ENCODE results near the gene WNT2.
"Not testable (repeated sequence)": the region's sequence is repeated elsewhere in the genome, so short reads cannot be mapped to it uniquely, and the experiment has no call there.

WNT2 gene

DNA sequence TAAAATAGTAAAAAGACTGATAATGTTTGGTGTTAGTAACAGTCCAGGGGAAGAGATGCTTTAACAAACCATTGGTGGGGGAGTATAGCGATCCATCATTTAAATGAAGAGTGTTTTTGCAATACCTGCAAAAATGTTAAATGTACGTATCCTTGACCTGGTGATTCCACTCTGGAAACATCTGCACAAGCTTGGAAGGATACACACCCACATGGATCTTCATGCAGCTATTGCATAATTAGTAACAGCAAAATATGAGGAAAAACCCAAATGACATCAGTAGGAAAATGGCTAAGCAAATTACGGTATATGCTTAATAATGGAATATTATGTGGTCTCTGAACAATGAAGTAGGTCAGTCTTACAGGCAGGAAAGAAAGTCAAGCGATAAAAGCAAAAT lies 20.5 kb downstream of the WNT2 start:
- no peak for DNase-seq

DNA sequence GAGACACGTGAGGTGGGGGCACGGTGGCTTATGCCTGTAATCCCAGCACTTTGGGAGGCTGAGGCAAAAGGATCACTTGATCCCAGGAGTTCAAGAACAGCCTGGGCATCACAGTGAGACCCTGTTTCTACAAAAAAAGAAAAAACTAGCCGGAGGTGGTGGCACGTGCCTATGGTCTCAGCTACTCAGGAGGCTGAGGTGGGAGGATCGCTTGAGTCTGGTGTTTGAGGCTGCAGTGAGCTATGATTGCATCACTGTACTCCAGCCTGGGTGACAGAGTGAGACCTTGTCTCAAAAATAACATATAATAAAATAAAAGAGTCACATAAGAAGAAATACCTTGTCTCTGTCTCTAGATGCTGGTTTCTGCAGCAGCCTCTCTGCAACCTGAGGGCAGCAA lies 22.4 kb downstream of the WNT2 start:
- not testable (repeated sequence) for DNase-seq

DNA sequence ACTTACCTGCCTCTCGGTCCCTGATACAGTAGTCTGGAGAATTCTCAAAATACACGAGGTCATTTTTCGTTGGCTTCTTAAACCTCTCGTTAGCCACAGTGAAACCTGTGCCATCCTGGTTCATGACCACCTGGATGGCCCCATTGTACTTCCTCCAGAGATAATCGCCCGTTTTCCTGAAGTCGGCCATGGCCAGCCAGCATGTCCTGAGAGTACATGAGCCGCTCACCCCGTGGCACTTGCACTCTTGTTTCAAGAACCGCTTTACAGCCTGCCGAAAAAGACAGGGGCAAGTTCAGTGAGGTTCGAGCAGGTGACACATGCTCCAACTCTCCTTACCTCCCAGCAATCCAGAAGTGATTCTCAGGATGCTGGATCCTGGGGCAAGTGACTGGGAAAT lies 25.3 kb downstream of the WNT2 start:
- no peak for DNase-seq

DNA sequence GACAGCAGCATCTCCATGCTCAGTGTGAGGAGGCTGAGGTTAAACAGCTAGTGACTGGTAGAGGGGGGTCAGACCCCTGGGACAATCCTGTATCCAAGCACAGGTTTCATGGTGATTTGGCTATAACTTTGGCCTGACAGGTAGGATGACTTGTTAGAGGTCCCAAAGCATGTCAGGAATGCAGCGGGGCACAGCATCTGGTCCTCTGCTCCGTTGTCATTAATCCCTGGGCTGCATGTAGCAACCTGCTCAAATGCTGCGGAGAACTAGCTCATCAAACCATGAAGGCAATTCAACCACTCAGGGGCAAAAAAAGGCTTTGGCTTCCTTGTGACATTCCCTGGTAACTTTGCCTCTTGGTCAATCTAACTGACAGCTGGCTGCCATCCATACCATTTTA lies 26.8 kb downstream of the WNT2 start:
- no peak for DNase-seq

DNA sequence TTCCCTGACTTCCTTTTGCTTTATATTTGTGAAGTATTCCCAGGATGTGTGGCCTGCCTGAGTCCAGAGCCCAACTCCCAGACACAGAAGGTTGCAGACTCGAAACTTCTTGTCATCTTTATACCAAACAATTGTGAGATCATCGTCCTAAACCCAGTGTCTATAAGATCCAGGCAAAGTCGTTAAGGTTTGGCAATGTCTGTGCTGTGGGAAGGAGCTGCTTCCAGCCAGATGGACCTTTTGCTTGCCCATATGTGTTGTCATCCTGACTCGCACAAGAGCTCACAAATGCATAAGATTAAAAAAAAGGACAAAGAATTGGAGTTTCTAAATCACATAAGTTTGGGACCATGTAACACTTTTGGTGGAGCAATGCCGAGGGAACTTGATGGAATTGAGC lies 37.0 kb downstream of the WNT2 start:
- no peak for DNase-seq

DNA sequence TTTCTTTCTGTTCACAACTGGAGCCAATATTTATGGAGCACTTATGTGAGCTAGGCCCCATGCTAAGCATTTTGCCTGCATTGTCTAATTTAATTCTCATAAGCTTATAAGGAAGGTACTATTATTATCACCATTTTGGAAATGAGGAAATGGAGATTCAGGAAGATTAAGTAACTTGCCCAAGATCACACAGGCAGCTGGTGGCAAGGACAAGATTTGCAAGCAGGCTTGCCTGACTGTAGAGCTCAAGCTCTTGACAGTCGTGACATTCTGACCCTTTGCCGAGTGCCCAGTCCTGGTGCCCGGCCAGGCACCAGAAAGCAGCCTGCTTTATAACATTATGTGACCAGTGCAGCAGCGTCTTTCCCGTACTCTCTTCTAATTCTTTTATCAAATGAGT lies 38.2 kb downstream of the WNT2 start:
- no peak for DNase-seq

DNA sequence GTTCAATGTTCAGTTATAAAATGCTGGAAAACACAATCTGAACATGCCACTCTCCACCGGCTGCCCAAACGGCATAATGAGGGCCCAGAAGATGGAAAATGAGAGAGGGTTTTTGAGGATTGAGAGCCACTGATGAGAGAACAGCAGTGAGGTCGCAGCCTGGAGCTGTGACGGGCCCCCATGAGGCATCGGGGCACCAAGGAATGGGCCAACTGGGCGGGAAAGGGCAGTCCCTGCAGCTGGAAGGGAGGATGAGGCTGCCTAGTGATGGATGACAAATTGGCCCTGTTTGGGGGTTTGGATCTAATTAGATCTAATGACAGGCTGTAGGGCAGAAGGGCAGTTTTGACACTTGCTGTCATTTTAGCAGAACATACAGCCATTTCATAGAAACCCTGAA lies 39.1 kb downstream of the WNT2 start:
- no peak for DNase-seq

DNA sequence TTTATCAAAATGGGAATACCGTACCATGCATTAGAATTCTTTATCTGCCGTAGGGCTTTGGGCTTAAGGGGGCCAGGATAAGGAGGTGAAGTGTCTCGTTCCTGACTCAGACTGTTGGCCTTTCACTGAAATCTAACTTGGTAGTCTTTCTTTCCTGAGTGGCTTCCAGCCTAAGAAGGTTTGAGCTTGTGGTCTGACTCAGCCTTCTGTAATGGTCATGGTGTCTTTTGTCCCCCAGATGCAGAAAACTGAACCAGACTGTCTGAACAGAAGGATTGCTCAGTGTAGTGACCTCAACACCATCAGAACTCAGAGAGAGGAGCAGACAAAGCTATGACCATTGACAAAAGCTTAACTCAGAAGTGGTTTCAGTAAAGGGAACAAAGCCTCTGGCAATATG lies 39.5 kb downstream of the WNT2 start:
- no peak for DNase-seq

DNA sequence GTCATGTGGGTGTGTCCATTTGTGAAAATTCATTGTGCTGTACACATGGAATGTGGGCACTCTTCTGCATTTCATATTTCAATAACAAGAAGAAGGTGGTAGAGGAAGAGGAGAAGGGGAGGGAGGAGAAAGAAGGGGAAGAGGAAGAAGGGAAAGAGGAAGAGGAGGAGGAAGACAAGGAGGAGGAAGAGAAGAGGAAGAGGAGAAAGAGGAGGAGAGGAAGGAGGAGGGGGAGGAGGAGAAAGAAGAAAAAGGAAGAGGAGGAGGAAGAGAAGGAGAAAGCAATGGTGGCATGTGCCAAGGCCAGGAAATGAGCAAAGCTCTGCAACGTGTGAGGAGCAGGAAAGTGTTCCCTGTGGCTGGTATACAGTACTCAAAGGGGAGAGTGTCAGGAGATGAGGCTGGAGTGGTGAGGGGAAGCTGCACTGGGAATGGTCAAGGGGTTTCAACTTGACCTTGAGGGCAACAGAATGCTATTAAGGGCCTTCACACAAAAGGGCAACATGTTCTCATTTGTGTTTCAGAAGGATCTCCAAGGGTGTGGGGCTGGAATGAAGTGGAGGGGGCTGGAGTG lies 40.5 kb downstream of the WNT2 start:
- DNase-seq = no peak

DNA sequence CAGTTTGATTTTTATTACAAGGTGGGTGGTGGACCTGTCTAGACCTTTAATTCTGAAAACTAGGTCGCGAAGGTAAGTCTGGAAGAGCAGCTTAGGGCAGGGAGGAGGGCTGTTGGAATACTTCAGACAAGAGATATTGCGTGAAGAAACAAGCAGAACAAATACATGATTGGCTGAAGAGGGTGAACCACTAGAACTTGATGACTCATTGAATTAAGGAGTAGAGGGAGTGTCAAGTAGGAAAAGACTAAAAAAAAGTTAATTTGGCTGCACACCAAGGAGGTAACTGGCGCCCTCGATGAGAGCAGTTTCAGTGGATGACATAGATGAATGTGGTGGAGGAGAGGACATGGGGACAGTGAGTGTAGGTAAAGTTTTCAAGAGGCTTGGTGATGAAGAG lies 41.3 kb downstream of the WNT2 start:
- DNase-seq = no peak

DNA sequence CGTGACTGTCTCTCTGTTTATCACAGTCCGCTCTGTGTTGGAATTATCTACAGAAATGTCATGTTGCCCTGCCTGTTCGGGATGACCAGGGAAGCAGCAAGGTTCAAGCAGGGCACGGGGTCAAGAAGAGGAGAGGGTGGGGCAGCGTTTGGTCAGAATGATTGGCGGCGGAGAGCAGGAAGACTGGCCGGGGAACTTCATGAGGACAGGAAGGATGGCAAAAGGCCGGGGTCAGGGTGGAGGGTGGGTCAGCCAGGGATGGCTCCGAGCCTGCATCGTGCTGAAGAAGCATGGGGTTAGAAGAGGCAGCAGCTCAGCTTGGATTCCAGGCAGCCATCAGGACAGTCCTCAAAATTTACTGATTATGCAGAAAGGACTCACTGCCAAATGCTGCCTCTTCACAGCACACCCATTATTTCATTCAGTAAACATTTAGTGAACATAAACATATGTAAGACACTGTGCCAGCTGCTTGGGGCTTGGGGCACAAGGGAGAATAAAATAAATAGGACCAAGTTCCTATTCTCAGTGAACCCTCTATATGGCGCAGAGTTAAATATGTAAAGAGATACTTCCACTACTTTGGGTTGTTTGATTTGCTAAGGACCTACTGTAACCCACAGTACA lies 42.8 kb downstream of the WNT2 start:
- DNase-seq = no peak

DNA sequence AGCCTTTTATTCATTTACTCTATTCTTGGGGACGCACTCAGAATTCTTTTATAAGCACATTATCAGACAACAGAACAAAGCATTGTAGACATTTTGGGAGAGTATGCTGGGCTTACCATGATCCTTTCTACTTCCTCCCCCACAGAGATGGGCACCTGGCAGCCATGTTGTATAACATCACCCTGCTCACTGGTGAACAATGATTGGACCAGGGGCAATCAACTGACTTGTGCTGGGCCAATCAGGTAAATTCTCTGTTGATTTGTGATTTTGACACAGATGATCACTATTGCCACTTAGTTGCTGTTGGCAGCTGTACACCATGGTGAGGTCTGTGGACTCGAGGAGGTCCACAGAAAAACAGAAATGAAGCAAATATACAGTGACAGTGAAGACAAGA lies 43.7 kb downstream of the WNT2 start:
- DNase-seq = no peak

DNA sequence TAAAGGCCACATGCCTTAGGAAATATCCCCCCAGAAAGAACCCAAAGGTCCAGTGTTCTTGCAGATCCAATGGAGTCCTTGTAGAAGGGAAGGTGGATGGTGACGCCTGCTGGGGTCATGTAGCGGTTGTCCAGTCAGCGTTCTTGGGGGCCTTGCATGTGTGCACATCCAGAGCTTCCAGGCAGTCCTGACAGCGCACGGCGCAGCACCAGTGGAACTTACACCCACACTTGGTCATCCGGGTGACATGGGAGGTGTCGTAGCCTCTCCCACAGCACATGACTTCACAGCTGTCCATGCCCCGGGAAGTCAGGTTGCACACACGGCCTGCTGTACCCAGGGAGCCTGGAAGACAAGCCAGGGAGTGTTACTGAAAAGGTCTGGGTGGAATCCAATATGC lies 44.8 kb downstream of the WNT2 start:
- DNase-seq = no peak

DNA sequence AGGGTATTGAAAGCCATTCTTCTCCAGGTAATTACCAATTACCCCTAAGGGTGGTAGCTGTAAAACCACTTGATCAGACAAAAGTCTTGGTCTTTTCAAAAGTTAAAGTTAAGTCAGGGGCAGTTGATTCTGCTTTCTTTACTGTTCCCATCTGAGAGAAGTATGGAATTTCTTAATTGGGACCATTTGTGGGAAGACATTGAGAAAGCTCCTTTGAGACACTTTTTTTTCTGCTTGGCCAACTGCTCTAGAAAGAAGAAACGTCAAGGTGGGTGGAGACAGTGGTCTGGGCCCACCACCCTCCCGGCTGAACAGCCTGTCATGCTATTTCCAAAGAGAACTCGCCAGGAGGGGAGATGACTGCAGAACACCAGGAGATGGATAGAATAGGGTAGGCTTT lies 45.3 kb downstream of the WNT2 start:
- no peak for DNase-seq

DNA sequence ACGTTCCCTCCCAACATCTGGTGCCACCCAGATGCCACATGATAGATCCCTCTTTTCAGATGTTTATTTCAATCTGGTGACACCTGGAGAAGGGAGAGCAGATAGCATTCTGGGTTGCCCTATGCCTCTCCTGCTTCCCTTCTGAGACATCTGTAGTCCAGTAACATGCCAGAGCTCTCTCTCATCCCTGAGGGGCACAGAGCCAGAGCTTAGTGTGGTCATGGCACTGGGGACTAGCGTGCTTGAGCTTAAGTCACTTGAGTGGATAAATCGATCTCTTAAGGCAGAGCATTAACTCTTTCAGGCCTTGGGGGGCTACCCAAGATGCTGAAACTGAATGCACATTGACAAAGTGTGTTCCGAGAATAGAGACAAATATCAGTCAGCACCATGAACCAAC lies 47.9 kb downstream of the WNT2 start:
- no peak for DNase-seq

DNA sequence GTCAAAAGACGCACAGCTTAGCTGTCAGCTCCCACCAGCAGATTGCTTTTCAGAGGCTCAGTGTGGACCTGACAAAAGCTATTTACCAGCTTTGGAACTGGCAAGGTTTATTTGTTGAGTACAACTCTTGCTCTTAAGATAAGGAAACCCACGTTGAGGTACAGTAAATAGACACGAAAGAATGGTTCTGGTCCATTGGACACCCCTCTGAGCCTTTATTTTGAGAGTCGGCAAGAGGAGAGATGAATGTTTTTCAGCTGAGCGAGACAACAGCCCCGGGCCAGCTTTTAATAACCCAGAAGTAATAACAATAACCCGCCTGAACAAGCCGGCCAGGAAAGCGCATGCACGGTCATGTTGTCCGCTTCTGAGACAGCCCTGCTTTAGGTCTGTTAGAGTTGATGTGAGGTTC lies 49.0 kb downstream of the WNT2 start:
- no peak for DNase-seq

DNA sequence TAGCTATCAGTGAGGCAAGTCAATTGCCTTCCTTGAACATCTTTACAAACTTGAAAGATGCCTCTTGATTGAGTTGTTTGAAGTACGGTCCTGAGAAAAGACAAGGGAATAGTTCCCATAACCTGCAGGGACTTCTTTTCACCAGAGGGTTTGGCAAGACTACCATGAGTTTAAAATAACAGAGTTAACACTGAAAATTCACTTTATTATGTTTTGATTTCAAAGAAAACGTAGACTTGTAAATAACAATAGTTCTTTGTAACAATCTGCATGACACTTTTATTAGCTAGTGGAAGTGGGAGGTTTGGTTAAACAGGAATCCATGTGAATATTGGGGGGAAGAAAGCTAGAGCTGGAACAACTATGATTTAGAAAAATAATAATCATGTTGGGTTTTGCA lies 49.5 kb downstream of the WNT2 start:
- no peak for DNase-seq

DNA sequence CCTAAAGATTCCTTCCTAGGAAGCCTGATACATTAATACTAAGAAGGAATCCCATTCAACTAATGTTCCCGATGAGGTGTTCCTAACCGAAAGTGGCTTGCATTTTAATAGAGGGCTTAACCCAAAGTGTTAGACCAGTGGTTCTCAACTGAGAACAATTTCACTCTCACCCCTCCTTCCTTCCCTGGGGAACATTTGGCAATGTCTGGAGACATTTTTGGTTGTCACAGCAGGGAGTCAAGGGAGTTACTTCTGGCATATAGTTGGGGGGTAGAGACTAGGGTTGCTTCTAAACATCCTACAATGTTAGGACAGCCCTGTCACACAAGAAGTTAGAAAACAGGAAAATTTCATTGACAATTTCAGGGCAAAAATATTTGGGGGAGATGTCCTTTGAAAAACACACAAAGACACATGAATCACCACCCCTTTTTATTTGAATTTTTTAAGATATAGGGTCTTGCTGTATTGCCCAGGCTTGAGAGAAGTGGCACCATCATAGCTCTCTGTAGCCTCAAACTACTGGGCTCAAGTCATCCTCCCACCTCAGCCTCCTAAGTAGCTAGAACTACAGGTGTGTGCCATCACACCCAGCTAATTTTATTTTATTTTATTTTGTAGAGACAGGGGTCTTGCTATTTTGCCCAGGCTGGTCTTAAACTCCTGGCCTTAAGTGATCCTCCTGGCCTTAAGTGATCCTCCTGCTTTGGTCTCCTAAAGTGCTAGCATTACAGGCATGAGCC lies 50.7 kb downstream of the WNT2 start:
- no peak for DNase-seq

DNA sequence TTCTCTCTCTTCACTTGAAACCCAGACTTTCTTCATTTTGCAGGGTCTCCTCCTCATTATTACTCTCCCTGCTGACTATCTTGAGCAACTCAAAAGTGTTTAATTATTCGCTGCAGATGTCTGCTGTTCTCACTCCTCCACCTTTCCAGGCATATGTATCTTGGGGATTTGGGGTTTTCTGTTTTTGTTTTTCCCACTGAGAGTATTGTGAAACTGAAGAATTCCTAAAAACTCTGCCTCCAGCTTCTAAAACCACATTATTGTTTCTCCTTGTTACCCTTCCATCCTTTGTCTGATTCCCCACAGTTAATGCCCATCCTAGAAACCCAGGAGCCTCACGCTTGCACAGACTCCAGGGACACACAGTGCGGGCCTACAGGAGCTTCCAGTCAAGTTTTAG lies 51.3 kb downstream of the WNT2 start:
- no peak for DNase-seq

DNA sequence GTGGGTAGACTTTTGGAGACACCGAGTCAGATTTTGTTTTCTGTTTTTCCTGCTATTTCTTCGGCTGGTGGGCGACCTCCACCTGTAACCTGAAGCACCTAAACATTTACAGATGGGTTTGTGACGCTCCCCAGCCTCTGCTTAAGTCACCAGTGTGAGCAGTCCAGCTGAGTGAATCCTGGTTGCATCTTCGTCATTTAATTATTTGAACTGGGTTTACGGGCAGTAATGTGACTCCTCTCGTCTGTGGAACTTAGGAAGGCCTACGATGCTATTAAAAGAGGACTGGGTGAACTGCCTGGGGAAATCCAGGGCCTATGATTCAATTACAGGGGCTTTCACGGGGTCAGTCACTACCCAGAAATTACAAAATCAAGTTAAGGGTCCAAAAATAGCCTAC lies 52.5 kb downstream of the WNT2 start:
- no peak for DNase-seq

DNA sequence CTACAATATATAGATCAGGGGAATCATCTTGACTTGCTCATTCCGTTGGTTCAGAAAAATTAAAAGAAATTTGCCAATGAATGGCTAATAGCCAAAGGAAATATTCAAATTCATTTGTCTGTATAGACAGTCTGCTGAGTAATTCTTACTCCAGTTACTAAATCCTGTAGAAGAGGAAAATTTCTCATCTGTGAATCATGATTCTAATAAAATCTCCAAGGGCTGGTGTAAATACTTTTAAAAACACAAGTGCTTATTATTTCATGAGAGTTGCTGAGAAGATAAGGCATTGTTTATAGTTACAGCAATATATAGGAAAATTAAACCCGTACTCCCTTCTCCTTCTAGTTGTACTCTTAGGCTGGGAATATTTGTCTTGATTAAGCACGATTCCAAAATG lies 53.0 kb downstream of the WNT2 start:
- no peak for DNase-seq

DNA sequence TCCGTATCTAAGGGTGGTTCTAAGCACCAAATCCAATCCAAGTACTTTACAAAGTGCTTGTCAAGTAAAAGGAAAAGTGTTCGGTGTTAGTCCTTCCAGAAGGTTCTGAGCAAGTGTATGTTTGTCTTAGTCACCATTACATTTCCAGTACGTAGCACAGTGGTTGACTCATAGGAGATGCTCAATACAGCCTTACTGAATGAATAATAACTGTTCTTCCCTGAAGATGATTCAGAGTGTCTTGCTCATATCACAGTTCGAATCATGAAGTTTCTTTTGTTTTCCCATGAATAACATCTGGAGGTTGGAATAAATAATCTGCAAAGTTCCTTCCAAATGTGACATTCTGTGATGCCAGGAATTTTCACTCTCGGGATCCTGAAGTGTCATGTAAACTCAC lies 53.4 kb downstream of the WNT2 start:
- DNase-seq = no peak

DNA sequence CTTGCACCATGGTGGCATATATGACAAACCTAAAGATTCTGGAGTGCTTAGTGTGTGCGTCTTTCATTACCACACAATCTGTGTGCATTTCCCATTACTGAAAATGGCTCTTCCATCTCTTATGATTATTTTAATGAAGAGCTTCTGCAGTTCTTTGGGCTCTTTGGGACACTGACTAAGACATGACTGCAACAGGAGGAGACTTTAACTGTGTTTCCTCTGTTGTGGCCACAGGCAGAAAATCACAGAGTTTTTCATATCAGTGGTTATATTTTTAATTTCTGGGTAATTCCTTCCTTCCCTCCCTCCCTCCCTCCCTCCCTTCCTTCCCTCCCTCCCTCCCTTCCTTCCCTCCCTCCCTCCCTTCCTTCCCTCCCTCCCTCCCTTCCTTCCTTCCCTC lies 58.1 kb downstream of the WNT2 start:
- DNase-seq = no peak

DNA sequence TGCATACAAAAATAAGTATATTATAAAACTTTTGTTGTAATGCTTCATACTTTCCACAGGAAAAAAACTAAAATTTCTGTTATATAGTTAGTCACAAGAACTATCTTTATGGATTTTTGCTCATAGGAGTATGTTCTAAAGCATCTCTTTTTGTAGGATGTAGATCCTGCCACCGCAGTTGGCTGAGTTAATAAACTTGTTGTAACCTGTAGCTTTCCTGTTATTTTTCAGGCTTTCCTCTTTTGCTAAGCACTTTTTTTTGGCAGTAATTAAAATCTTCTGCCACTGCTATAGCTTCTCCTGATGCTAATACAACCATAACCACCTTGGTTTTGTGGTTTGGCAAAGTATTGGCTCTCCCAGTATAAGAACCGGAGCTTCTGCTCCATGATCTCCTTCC lies 60.3 kb downstream of the WNT2 start:
- DNase-seq = no peak

DNA sequence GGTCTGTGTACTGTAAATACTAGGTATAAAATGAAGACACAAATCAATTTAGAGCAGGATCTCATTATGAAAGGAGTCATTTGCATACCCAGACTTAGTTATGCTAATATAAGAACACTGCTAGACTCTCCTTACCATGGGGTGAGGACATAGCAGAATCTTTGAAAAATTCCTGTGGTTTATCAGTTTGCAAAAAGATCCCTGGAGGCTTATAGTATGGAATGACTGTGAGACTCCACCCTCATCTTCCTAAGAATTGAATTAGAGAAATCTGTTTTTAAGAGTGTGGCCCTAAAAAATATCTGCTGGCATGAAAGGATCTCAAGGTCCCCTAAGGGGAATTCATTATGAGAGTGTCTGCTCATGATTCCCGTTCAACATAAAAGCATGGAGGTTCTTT lies 63.2 kb downstream of the WNT2 start:
- DNase-seq = no peak
